ENCODE data around the gene CACNG8.

CACNG8 gene

GRCh38 chr19:53961523-53962356 is 997 bp upstream of the CACNG8 start:
- DNase-seq (ENCODE audit: low read depth): no peak

GRCh38 chr19:53965091-53965490 is 2.4 kb downstream of the CACNG8 start:
- no peak for DNase-seq (ENCODE audit: low read depth)

- DNase-seq (ENCODE audit: low read depth): no peak
Observed at GRCh38 chr19:53966931-53967330, 4.2 kb downstream of the CACNG8 start.

- DNase-seq (ENCODE audit: low read depth): no peak
Observed at GRCh38 chr19:53969366-53969765, 6.6 kb downstream of the CACNG8 start.

- DNase-seq (ENCODE audit: low read depth): no peak
Observed at GRCh38 chr19:53971673-53972072, 8.9 kb downstream of the CACNG8 start.

- peak; percentile 50 for DNase-seq (ENCODE audit: low read depth)
Observed at GRCh38 chr19:53977429-53977990, 14.8 kb downstream of the CACNG8 start.

GRCh38 chr19:53977991-53978731 is 15.4 kb downstream of the CACNG8 start:
- peak; percentile 32 for DNase-seq (ENCODE audit: low read depth)

- no peak for DNase-seq (ENCODE audit: low read depth)
Observed at GRCh38 chr19:53978975-53979801, 16.5 kb downstream of the CACNG8 start.

- no peak for DNase-seq (ENCODE audit: low read depth)
Observed at GRCh38 chr19:53980539-53981375, 18.0 kb downstream of the CACNG8 start.

- DNase-seq (ENCODE audit: low read depth): no peak
Observed at GRCh38 chr19:53981376-53981951, 18.7 kb downstream of the CACNG8 start.

- no peak for DNase-seq (ENCODE audit: low read depth)
Observed at GRCh38 chr19:53982001-53982451, 19.3 kb downstream of the CACNG8 start.

GRCh38 chr19:53982611-53983010 is 19.9 kb downstream of the CACNG8 start:
- no peak for DNase-seq (ENCODE audit: low read depth)

- no peak for DNase-seq (ENCODE audit: low read depth)
Observed at GRCh38 chr19:53983457-53984289, 20.9 kb downstream of the CACNG8 start.

- DNase-seq (ENCODE audit: low read depth): no peak
Observed at GRCh38 chr19:53985863-53986262, 23.1 kb downstream of the CACNG8 start.

- DNase-seq (ENCODE audit: low read depth): no peak
Observed at GRCh38 chr19:53988981-53989380, 26.2 kb downstream of the CACNG8 start.

- no peak for DNase-seq (ENCODE audit: low read depth)
Observed at GRCh38 chr19:53989600-53990533, 27.1 kb downstream of the CACNG8 start.

GRCh38 chr19:53991224-53992113 is 28.7 kb downstream of the CACNG8 start, which contains the start of gene CACNG6:
Gene CACNG6 (plus strand): TSS chr19:53991637. CDS start chr19:53992878, 1,241 bp downstream.
- DNase-seq (ENCODE audit: low read depth): no peak

Measured in GM04504 (cell line).